Upper lobe of left lung (tissue), 6 donors: ENCODE measurements around the gene PRR13. TPM values are rescaled to one million over a fixed set of nuclear protein-coding genes. Genes with fewer than 3 reads are reported as not detected.
A peak's percentile ranks its signal among the peaks of the same experiment; 100 is the strongest.
"Not testable (repeated sequence)": the region's sequence is repeated elsewhere in the genome, so short reads cannot be mapped to it uniquely, and the experiment has no call there.

Source experiments
- ATAC-seq, 2 donors: fragments of 200-7000 bp; cut with Tn5 transposase; one replicate each; pipeline ENCODE4 v1.9.1; 2022; ENCODE audit warnings: mild to moderate bottlenecking in 2 of 2, moderate library complexity in 2 of 2; ENCODE audit not compliant: low FRiP score in 2 of 2
- DNase-seq, 2 donors: peaks; one replicate each; pipeline ENCODE4 v3.0.0-alpha.2; 2019 to 2020
- H3K27ac ChIP-seq, 4 donors: fragments of 200-600 bp; sonication (generic); one replicate each; pipeline ENCODE4 v1.5.1; 2016 to 2019
- H3K27me3 ChIP-seq, 4 donors: fragments of 200-600 bp; sonication (generic); one replicate each; pipeline ENCODE4 v1.5.1; 2017 to 2019
- H3K36me3 ChIP-seq, 4 donors: fragments of 200-600 bp; sonication (generic); one replicate each; pipeline ENCODE4 v1.5.1; 2016 to 2019
- H3K4me1 ChIP-seq, 4 donors: fragments of 200-600 bp; sonication (generic); one replicate each; pipeline ENCODE4 v1.5.1; 2018 to 2019
- H3K4me3 ChIP-seq, 4 donors: fragments of 200-600 bp; sonication (generic); one replicate each; pipeline ENCODE4 v1.5.1; 2017 to 2019; ENCODE audit warnings: mild to moderate bottlenecking in 2 of 4, moderate library complexity in 1 of 4
- H3K9me3 ChIP-seq, 4 donors: fragments of 200-600 bp; sonication (generic); one replicate each; pipeline ENCODE4 v1.5.1; 2018 to 2019
- CTCF ChIP-seq, 6 experiments: fragments of 450-650 bp in 4 of 6; fragments of 200-600 bp in 2 of 6; sonication (generic) in 2 of 6; IDR thresholded peaks; one replicate each; pipeline ENCODE4 v1.5.1; 2016 to 2019; ENCODE audit warnings: antibody characterized with exemption in 6 of 6
- EP300 ChIP-seq, 4 donors: sonication (generic); formaldehyde crosslinking; IDR thresholded peaks; one replicate each; pipeline ENCODE4 v1.5.1; 2017; ENCODE audit warnings: antibody characterized with exemption in 4 of 4, control low read depth in 2 of 4
- POLR2A ChIP-seq, 4 donors: fragments of 450-650 bp; IDR thresholded peaks; one replicate each; pipeline ENCODE4 v1.5.1; 2016 to 2017; ENCODE audit warnings: antibody characterized with exemption in 4 of 4, mild to moderate bottlenecking in 2 of 4
- POLR2AphosphoS5 ChIP-seq, 2 donors: sonication (generic); formaldehyde crosslinking; IDR thresholded peaks; one replicate each; pipeline ENCODE4 v1.5.1; 2017; ENCODE audit warnings: antibody characterized with exemption in 2 of 2
- WGBS, 2 donors: methylation state at CpG; one replicate each; pipeline ENCODE4 v1.1.5; 2017 to 2018; 5-methylcytosine and 5-hydroxymethylcytosine counted together
- total RNA-seq, 6 donors: library from RNA; depleted of rRNA in 4 of 6; stranded (reverse); fragments of >200 nt in 4 of 6; gene quantifications; one replicate each; pipeline versions ENCODE4 v1.1.0 to v1.2.1, GENCODE V29; 2016 to 2021
- donor health status: DM: no; HTN: no; CAD: no; lungs with moderate emphysema.
- donor health status: DM: no; HTN: yes; CAD: no; lungs with severe emphysema.

Gene PRR13
- total RNA-seq, 6 donors from 2014 or later: 81.5 to 198 (median 105) TPM

GRCh38 chr12:53413485-53414204 is 27.9 kb upstream of the PRR13 start:
- H3K27ac ChIP-seq: peak overlapping the region in 2 of 4 donors; percentile 4 to 7
- DNase-seq (no peak), ATAC-seq (no peak)
- peaks cover 27 to 41% (median 39%) of the 10 kb centered on the region in 4 donors for H3K36me3 ChIP-seq
- no peaks in the 10 kb centered on the region for H3K27me3 ChIP-seq
- WGBS, 2 donors: 74 to 77% methylated on average over 3 of the region's 3 CpGs
- H3K4me3 ChIP-seq: no peak overlapping the region
- H3K4me1 ChIP-seq: peaks cover 0 to 17% (median 10%) of the 10 kb centered on the region in 4 donors
- no peaks in the 10 kb centered on the region for H3K9me3 ChIP-seq
- no peak for TF ChIP-seq EP300 (IDR thresholded peaks at IDR 0.05)
- TF ChIP-seq POLR2A (IDR thresholded peaks at IDR 0.05): no peak
- no peak for TF ChIP-seq POLR2AphosphoS5 (IDR thresholded peaks at IDR 0.05)
- no peak for TF ChIP-seq CTCF (IDR thresholded peaks at IDR 0.05)

GRCh38 chr12:53414756-53415417 is 26.6 kb upstream of the PRR13 start:
- H3K4me3 ChIP-seq: no peak overlapping the region
- 34 to 44% methylated on average over 3 of the region's 3 CpGs for WGBS, 2 donors
- no peaks in the 10 kb centered on the region for H3K27me3 ChIP-seq
- DNase-seq: no peak
- no peak for ATAC-seq
- TF ChIP-seq EP300 (IDR thresholded peaks at IDR 0.05) (no peak), CTCF (IDR thresholded peaks at IDR 0.05) (no peak), POLR2A (IDR thresholded peaks at IDR 0.05) (no peak), POLR2AphosphoS5 (IDR thresholded peaks at IDR 0.05) (no peak)
- no peaks in the 10 kb centered on the region for H3K9me3 ChIP-seq
- no peak overlapping the region for H3K27ac ChIP-seq
- peaks cover 0 to 17% (median 10%) of the 10 kb centered on the region in 4 donors for H3K4me1 ChIP-seq
- H3K36me3 ChIP-seq: peaks cover 17 to 29% (median 27%) of the 10 kb centered on the region in 4 donors

GRCh38 chr12:53415752-53416389 is 25.7 kb upstream of the PRR13 start:
- not testable (repeated sequence) for H3K27me3 ChIP-seq, H3K9me3 ChIP-seq, H3K27ac ChIP-seq, H3K4me3 ChIP-seq, DNase-seq, ATAC-seq
- 78 to 91% methylated on average over 2 of the region's 2 CpGs for WGBS, 2 donors
- Histone ChIP-seq H3K36me3 (peaks cover 9 to 19% (median 17%) of the 10 kb centered on the region in 4 donors), H3K4me1 (peaks cover under 1 to 17% (median 11%) of the 10 kb centered on the region in 4 donors)

- not testable (repeated sequence) for ATAC-seq, DNase-seq, H3K36me3 ChIP-seq, H3K27ac ChIP-seq, H3K27me3 ChIP-seq, H3K9me3 ChIP-seq, H3K4me3 ChIP-seq
- H3K4me1 ChIP-seq: peaks cover 6 to 17% (median 15%) of the 10 kb centered on the region in 4 donors
- WGBS, 2 donors: 66 to 72% methylated on average over 9 of the region's 9 CpGs
These were observed 24.2 kb upstream of the PRR13 start for GRCh38 chr12:53417291-53417816.

GRCh38 chr12:53418221-53418620 is 23.3 kb upstream of the PRR13 start:
- Histone ChIP-seq H3K4me3 (no peak overlapping the region), H3K27me3 (no peaks in the 10 kb centered on the region), H3K4me1 (peaks cover 6 to 15% (median 11%) of the 10 kb centered on the region in 4 donors), H3K27ac (no peak overlapping the region), H3K9me3 (no peaks in the 10 kb centered on the region), H3K36me3 (no peaks in the 10 kb centered on the region)
- TF ChIP-seq CTCF (IDR thresholded peaks at IDR 0.05): no peak
- no peak for TF ChIP-seq POLR2A (IDR thresholded peaks at IDR 0.05)
- TF ChIP-seq EP300 (IDR thresholded peaks at IDR 0.05): no peak
- no peak for TF ChIP-seq POLR2AphosphoS5 (IDR thresholded peaks at IDR 0.05)
- DNase-seq (no peak), ATAC-seq (no peak)
- WGBS, 2 donors: 88 to 98% methylated on average over 3 of the region's 3 CpGs
